GM19438 (cell line): ENCODE results near the gene ATP23.

Experiments used
- ATAC-seq: cut with Tn5 transposase; IDR thresholded peaks from one replicate; pipeline ENCODE4 v1.9.1; 2021; ENCODE audit warnings: low read depth; ENCODE audit not compliant: unreplicated experiment

The ATP23 gene

GRCh38 chr12:57907281-57907680 is 34.1 kb upstream of the ATP23 start:
- no peak for ATAC-seq

GRCh38 chr12:57908511-57908910 is 32.9 kb upstream of the ATP23 start:
- no peak for ATAC-seq

- ATAC-seq = no peak
Observed at GRCh38 chr12:57909056-57909455, 32.3 kb upstream of the ATP23 start.

DNA sequence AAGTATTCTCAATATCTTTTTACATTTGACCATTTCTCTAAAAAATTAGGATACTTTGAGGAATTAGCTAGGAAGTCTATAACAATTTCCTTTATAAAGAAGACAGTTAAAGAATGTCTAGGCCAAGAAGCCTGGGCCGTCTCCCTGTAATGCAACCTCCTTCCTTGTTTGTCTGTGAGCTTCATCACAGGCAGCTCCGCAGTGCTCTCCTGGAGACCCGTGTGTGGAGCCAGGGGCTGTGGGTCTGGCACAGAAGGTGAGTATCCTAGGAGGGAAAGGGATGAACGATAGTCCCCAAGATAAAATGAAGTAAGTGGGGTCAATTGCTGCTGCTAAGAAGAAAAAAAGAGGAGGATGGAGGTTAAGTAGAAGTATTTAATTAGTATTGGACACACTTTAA is 31.8 kb upstream of the ATP23 start:
- no peak for ATAC-seq

DNA sequence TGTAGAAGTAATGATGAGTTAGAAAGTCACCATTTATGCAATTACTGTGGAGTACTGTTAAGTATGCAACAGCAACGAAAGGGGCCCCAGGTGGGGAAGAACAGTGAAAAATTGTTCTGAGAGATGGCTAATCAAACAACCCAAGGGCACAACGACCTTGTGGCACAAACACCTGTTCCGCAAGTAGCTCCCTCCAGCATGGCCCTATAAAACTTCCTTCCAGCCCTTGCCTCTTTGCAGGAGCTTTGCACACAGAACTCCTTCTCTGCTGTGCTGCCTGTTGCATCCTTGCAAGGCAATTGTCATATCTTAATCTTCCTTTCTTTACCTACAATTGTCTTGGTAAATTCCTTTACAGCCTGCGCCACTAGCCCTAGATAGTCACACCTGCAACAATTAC is 23.2 kb upstream of the ATP23 start:
- no peak for ATAC-seq

GRCh38 chr12:57927086-57927485 is 14.3 kb upstream of the ATP23 start:
- no peak for ATAC-seq

GRCh38 chr12:57929092-57929830 is 12.1 kb upstream of the ATP23 start:
- ATAC-seq = no peak

DNA sequence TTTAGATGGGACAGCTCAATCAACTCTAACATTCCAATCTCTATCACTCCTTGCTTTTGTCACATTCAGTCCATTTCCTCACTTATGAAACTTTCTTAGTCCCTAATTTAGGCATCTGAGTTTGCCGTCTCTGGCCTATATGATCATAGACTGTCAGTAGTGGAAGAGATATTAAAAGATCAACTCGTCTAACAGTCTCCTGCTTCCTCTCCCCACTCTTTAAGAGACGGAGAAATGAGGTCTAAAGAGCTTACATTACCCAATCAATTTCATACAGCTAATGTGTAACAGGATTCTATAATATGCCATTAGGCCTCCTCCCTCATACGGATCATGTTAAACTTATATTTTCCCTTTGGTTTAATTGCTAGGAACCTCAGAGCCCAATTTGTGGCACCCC is 6.5 kb upstream of the ATP23 start:
- no peak for ATAC-seq

- ATAC-seq = no peak
Observed at GRCh38 chr12:57935331-57935730, 6.0 kb upstream of the ATP23 start.

- ATAC-seq = peak; percentile 99
Observed at GRCh38 chr12:57935839-57936512, 5.4 kb upstream of the ATP23 start.

GRCh38 chr12:57936513-57936883 is 4.9 kb upstream of the ATP23 start:
- no peak for ATAC-seq

GRCh38 chr12:57939291-57939690 is 2.1 kb upstream of the ATP23 start:
- no peak for ATAC-seq

- ATAC-seq = no peak
Observed at GRCh38 chr12:57940052-57940914, 1.1 kb upstream of the ATP23 start.

- no peak for ATAC-seq
Observed at GRCh38 chr12:57940915-57941164, 527 bp upstream of the ATP23 start.

- no peak for ATAC-seq
Observed at GRCh38 chr12:57943438-57944080, 2.2 kb downstream of the ATP23 start.

DNA sequence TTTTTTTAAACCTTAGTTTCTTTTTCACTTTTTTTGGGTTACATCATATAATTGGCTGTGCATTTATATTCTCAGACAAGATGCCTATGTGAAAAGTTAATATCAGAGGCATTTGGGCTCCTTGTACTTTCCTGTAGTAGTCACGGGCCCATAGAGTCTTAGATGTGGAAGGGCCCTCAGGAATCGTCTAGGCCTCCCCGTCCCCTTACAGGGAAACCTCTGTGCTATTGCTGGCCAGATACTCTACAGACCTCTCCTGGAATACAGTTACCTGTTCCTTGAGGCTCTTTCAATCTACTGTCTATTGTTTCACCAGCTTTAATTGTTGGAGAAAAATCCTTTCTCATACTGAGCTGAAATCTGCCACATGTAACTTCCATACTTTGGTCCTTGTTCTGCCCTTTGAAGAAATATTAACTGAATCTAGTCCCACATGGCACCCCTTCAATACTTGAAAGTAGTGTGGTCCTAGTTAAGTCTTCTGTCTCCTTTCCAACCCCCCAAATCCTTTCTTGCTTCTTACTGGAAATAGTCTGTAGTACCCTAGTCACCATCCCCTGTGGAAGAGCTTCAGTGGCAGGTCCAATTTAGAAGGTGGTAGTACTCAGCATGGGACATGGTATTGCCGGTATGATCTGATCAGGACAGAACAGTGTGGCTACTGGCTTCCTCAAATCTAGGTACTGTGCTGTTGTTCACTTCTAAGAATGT is 3.1 kb downstream of the ATP23 start:
- no peak for ATAC-seq

DNA sequence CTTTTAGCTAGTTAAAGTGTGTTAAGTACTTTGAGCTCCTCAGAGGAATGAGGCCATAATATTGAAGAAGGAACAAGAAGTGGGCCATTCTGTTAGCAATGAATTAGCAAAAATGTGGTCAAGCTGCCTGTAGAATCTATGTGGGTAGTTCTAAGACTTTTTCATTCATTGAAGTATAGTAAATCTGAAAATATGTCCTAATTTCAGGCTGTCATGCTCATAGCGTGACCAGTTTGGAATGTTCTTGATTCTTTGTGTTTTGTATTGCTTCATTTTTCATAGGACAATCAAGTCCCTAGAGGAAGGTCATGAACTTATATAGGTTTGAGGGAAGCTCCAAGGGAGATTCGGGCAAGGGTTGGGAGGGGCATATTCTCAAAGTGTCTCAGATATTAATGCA is 11.4 kb downstream of the ATP23 start:
- ATAC-seq = no peak

- no peak for ATAC-seq
Observed at GRCh38 chr12:57954768-57955167, 13.4 kb downstream of the ATP23 start.

DNA sequence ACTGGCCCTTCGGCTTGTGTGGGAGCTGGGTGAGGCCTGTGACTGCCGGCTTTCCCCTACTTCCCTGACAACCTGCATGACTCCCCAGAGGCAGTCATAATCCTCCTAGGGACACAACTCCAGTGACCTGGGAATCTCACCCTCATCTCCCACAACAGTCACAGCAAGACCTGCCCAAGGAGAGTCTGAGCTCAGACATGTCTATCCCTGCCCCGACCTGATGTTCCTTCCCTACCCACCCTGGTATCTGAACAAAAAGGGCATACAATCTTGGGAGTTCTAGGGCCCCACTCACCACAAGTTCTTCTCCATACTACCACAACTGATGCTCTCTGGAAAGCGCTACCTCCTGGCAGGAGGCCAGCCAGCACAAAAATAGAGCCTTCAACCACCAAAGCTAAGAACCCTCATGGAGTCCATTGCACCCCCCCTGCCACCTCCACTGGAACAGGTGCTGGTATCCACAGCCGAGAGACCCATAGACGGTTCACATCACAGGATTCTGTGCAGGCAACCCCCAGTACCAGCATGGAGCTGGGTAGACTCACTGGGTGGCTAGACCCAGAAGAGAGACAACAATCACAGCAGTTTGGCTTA is 16.8 kb downstream of the ATP23 start:
- no peak for ATAC-seq

DNA sequence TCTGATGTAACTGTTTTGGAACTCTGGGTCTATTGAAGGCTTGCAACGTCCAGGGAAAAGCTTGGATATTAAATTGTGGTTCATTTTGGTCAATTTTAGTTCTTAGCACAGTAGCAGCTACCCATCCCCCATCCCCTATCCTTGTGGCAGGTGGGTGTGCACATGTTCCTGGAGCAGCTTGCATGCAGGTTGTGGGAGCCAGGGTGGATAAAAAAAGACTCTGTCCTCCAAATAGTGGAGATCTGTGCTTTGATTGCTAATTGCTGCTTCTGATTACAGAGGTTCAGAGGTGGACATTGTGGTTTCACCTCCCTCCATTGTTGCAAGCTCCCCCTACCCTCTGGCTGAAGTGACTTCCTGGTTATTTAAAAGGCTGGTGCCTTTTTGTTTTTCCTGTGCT is 23.1 kb downstream of the ATP23 start:
- ATAC-seq = no peak
